GM12872 (cell line): ENCODE results near the gene FGF14.

Source experiments
- TF ChIP-seq, protein P1 (sequence below): IDR thresholded peaks from 3 replicates; pipeline ENCODE4 v1.5.1; 2011; ENCODE audit warnings: low read depth, mild to moderate bottlenecking, low read length, moderate library complexity; ENCODE audit not compliant: insufficient read depth

Gene FGF14

DNA sequence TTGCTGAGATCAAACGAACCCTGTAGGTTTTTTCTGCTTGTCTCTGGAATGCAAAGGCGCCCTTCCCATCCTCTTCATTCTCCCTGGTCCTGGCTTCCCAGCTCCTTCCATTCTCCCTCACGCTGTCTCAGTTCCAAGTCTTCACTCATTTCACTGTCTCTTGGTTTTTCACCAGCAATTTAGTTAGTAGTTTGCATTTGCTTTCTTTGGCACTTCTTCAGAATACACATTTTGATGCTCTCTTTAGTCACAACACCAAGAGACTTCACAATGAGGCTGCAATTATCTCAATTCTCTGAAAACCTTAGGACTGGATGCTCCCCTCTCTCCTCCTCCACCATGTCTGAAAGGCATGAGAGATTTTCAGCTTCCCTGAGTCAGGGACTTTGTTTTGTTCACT lies 470.7 kb downstream of the FGF14 start:
- TF ChIP-seq, protein P1, sequence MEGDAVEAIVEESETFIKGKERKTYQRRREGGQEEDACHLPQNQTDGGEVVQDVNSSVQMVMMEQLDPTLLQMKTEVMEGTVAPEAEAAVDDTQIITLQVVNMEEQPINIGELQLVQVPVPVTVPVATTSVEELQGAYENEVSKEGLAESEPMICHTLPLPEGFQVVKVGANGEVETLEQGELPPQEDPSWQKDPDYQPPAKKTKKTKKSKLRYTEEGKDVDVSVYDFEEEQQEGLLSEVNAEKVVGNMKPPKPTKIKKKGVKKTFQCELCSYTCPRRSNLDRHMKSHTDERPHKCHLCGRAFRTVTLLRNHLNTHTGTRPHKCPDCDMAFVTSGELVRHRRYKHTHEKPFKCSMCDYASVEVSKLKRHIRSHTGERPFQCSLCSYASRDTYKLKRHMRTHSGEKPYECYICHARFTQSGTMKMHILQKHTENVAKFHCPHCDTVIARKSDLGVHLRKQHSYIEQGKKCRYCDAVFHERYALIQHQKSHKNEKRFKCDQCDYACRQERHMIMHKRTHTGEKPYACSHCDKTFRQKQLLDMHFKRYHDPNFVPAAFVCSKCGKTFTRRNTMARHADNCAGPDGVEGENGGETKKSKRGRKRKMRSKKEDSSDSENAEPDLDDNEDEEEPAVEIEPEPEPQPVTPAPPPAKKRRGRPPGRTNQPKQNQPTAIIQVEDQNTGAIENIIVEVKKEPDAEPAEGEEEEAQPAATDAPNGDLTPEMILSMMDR: no peak

DNA sequence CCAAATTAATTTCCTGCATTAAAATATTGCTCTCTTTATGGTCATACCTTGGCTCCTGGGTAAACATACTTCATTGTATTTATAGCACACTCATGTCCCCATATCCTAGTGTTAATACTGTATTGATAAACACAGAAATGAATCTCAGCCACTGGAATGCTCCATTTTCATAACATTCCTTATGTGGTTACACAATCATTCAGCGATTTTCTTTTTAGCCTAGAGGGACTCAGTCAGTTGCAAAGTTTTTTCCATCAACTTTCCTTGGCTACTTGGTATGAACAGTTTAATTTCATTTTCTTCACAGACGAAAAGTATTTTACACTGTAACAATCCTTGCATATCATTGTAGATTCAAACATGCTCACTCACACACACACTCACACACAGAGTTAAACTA lies 471.5 kb downstream of the FGF14 start:
- TF ChIP-seq, protein P1: no peak

DNA sequence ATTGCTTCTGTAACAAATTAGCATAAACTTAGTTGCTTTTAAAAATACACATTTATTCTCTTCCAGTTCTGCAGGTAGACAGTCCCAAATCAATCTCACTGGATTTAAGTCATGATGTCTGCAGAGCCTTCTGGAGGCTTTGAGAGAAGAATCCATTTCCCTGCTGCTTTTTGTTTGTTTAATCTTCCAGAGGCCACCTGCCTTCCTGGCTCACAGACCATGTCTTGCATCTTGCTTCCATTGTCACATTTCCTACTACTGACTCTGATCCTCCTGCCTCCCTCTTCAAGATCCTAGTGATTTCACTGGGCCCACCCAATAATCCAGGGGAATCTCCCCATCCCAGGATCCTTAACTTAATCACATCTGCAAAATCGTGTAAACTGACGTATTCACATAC lies 476.1 kb downstream of the FGF14 start:
- TF ChIP-seq, protein P1: no peak

DNA sequence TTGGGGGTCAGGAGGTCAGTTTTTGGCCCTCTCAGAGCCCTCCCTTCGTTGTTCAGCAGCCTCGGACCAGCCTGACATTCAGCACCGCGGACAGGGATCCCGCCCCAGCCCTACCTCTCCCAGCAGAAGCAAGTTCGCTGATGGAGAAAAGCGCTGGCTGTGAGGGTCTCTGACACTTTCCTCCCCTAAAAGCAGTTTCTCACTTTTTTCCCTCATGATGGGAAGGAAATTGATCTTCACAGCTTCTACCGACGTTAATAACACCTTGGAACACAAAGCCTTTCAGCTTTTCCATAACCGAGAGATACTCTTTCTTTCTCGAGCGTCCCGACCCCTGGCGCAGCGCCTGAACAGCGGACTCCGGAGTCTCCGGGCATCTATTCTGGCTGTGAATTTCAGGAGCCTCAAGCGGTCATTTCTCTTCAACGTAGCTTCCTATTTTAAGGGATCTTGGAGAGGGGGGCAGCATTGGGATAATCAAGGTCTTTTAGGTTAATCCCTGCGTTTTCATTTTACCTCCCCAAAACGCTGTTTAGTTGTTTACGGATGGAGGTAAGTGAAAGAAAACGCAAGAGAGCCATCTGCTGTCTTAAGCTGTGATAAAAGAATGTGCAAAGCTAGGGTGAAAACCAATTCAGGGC lies 482.2 kb downstream of the FGF14 start:
- TF ChIP-seq, protein P1: no peak

DNA sequence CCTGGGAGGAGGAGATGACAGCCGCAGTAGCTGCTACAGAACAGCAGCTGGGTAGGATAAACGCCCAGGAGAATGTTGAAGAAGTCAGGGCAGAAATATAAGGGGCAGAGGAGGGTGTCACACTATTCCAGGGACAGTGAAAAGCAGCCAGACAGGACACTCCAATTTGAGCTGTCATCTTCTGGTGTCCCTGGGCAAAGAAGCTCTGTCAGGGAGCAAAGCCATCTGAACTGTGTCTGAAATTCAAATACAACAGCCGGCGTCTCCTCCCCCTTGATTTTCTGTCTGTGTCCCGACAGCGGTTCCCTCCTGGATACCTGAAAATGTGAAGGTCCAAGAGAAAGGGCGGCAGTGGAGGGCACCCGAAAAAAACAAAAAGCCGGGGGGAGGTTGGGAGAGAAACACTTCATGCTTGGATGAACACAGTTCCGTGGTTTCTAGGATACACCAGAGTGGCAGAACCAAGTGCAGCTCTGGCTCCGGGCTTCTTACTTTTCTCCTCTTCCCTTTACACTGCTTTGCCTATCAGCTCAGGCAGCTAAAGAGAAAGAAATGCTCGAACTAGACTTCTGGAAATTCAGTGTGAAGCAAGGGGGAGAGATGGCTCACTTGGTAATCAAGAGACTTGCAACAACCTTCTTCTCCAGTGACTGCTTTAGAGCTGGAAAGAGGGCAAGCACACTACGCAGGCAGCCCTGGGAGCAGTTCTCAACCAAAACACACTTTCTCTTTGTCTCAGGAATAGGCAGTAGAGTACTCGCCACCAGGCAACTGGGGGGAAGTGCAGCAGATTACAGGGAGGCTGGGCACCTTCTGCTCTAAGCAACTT lies 483.8 kb downstream of the FGF14 start:
- TF ChIP-seq, protein P1: no peak

DNA sequence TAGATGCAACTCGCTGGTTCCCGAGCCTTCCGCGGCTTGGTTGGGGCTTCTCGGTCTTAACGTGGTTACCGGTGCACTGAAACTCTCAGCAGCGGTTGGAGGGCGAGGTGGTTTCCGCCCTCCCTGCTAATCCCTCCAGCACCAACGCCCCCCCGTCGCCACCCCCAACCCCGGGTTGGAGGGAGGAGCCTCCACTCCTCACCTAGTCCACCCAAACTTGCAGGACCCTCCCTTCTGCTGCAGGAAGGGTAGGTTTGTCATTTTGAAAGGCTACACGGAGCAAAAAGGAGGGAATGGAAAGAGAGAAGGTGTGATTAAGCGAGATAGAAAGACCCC lies 484.4 kb downstream of the FGF14 start:
- TF ChIP-seq, protein P1: no peak

DNA sequence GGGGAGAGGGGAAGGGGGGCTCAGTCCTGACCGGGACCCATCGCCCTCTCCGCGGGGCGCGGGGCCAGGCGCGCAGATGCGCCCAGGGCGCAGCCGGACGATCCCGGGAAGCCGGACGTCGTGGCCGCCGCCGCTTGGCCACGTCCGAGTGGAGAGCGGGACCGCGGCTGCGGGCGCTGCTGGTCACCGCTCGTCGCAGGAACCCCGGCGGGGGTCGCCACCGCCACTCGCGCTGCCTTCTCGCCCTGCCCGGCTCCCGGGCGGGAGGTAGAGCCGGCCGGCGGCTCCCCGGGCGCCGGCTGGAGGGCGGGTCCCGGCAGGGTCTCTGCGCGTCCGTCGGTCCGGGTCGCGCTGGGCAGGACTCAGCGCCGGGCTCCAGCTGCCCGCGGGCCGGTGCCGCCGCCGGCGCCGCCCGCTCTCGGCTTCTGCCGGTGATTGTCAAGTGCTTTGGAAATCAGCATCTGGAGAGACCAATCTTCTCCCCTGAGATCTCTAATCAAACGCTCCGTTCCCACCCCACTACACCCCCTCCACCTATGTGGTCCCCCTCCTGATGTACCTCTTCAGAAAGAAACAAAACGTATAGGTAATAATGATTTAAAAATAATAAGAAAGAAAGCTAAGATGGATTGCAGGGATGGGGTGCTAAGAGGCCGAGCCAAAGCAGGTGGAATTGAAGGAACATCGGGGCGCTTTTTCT lies 484.9 kb downstream of the FGF14 start:
- TF ChIP-seq, protein P1: no peak
